AML-193 (cell line): ENCODE measurements around the gene COIL.
A peak's percentile ranks its signal among the peaks of the same experiment; 100 is the strongest.
"Not testable (repeated sequence)": the region's sequence is repeated elsewhere in the genome, so short reads cannot be mapped to it uniquely, and the experiment has no call there.

ENCODE experiments used
- DNase-seq, 2 experiments: peaks; one replicate each; lab custom pipeline; 2025; lab: John Stamatoyannopoulos, UW

Gene COIL, protein sequence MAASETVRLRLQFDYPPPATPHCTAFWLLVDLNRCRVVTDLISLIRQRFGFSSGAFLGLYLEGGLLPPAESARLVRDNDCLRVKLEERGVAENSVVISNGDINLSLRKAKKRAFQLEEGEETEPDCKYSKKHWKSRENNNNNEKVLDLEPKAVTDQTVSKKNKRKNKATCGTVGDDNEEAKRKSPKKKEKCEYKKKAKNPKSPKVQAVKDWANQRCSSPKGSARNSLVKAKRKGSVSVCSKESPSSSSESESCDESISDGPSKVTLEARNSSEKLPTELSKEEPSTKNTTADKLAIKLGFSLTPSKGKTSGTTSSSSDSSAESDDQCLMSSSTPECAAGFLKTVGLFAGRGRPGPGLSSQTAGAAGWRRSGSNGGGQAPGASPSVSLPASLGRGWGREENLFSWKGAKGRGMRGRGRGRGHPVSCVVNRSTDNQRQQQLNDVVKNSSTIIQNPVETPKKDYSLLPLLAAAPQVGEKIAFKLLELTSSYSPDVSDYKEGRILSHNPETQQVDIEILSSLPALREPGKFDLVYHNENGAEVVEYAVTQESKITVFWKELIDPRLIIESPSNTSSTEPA

DNA sequence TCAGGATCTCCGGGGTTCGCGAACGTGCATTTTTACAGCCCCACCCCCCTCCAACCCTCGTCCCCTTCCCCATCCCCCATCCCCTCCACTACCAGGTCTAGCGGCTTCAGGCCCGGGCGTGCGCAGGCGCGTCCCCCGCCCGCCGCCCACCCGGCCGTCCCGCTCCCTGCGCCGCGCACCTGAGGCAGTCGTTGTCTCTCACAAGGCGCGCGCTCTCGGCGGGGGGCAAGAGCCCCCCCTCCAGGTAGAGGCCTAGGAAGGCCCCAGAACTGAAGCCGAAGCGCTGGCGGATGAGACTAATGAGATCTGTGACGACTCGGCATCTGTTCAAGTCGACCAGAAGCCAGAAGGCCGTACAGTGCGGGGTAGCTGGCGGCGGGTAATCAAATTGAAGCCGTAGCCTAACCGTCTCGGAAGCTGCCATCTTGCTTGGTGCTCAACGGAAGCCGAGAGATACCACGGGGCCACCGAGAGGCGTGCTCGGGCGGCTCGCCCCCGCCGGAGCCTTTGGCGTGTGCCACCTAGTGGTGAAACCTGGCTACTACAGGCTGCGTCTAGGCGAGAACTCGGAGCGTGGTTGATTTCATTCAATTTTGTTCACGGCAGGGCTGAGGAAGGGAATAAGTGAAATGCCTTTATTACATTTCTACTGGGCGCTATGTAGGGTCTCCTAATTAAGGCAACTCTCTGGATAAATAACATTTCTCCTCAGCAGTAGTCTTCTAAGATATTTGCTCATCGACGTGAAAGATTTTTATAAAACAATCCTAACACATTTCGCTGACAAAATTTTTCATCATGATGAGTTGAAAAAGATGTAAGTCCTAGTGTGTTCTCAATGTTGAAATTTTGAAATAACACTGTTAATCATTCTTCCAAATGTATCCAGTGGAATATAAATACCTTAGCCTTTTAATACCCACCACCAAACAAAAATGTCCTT is at the start of gene COIL:
COIL (minus strand) TSS at position 455 of the 943 bp plus-strand sequence; CDS start at position 424, 31 bp downstream.
- peak; percentile 89 to 92 for DNase-seq

DNA sequence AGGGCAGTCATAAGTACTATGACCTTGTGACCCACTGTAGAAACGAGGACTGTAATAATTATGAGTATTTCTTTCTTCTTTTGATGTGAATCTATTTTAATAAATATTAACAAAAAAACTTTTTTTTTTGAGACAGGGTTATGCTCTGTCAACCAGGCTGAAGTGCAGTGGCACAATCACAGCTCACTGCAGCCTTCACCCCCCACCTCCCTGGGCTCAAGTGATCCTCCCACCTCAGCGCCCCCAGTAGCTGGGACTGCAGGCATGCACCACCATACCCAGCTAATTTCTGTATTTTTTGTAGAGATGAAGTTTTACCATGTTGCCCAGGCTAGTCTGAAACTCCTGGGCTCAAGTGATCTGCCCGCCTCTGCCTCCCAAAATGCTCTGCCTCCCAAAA is 49.6 kb upstream of the COIL start:
- no peak for DNase-seq

DNA sequence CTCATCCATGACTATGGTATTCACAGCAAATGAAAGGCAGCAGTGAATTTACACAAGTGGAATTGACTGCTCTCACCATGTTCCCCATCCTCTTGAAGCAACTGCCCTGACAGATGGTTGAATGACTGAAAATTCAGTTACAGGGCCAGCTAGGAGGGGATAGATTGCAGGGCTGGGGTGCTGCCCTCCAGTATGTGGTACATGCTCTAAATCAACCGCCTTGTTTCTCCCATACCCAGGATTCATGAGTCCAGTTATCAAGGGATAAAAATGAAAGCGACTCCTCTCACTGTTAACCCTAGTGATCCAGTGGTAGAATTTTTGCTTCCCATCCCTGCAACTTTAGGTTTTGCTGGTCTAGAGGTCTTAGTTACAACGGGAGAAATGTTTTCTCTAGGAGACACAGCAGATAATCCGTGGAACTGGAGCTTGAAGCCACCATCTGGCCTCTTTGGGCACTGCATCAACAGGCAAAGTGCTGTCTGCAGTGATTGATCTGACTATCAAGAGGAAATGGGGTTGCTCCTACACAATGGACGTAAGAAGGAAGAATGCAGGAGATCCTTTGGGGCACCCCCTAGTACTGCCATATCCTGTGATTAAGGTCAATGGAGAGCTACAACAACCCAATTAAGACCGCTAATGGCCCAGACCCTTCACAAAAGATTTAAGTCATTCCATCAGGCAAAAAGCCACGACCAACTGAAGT is 49.0 kb upstream of the COIL start:
- DNase-seq: peak; percentile 76 to 86

DNA sequence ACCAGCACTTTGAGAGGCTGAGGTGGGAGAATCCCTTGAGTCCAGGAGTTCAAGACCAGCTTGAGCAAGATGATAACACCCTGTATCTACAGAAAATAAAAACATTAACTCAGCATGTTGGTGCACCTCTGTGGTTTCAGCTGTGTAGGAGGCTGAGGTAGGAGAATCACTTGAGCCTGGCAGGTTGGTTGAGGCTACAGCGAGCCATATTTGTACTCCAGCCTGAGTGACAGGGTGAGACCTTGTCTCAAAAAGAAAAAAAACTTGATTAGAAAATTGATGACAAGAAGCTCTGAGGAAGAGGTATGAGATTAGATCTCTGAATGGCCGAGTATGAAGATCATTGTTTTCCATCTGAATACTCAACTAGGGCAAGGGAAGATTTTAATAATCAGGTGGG is 48.1 kb upstream of the COIL start:
- DNase-seq: no peak

GRCh38 chr17:57006040-57006439 is 45.2 kb upstream of the COIL start:
- DNase-seq: peak in 1 of 2 experiments; percentile 8

DNA sequence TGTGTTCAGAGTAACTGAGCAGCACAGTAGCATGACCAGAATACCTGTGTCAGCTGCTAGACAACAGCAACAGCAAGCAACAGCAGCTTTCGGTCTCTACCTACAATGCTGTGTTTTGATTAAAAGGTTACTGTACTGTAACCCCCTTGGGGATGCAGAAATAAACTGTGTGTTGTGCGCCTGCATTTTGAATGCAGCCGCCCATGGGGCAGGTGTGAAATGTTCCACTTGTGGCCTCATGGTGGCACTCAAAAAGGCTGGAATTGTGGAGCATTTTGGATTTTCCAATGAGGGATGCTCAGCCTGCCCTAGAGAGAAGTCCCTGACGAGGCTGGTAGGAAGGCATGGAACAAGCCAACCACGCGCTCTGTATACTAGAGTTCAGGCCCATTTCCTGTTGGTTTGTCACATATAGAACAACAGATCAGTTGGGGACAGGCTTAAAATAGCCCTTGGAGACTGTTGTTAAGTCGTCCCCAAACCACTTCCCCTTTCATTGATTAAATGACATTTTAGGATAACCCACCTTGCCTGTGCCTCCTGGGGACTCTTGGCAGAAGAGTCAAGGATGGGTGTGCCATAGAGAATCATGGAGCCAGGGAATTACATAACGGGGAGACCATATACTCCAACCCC is 44.2 kb upstream of the COIL start:
- peak; percentile 47 to 58 for DNase-seq

- DNase-seq: no peak
Measured at GRCh38 chr17:57002904-57003303, 42.1 kb upstream of the COIL start.

DNA sequence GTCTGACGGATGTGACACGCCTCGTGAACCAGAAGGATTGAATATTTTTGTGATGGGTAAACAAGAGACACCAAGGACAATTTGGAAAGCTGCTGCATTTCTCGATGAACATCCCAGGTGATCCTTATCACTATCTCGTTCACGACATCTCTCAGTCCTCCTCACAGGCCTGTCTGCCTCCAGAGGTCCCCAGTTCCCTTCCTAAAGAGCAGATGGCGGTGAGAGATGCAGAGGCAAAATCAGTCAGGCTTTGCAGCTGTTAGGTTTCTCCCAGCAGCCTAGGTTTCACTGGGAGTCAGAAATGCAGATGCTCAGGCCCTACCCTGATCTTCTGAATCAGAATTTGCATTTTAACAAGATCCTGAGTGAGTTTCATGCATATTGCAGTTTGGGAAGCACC is 40.7 kb upstream of the COIL start:
- DNase-seq: no peak

DNA sequence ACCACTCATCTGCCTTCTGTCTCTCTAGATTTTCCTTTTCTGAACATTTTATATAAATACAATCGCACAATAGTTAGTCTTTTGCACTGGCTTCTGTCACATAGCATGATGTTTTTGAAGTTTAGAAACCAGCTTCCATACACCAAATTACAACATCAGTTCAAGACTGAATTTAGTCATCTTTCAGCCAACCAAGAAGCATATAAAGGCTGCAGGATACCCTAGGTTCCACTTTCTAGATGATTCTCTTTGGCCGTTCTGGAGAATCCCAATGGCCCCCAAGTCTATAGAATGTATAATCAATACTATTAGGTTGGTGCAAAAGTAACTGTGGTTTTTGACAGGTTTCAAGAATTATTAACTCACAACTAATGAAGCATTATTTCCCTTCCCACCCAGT is 36.5 kb upstream of the COIL start:
- no peak for DNase-seq

DNA sequence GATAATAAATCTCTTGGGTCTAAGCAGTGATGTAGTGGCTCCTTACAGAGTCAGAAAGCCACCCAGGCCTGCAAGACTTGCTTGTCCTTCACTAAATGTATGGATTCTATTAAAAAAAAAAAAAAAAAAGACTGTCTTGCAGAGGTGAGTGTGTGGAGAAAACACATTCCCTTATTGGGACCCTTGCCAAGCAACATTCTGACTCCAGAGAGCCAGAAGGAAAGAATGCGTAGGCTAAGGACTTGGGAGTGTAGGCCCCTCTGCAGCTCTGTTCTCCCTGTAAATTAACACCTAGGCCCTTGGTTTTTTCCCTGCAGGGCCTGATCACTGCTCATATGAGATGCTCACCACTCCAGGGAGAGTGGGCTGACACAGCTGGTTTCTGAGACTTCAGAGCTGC is 34.9 kb upstream of the COIL start:
- no peak for DNase-seq

DNA sequence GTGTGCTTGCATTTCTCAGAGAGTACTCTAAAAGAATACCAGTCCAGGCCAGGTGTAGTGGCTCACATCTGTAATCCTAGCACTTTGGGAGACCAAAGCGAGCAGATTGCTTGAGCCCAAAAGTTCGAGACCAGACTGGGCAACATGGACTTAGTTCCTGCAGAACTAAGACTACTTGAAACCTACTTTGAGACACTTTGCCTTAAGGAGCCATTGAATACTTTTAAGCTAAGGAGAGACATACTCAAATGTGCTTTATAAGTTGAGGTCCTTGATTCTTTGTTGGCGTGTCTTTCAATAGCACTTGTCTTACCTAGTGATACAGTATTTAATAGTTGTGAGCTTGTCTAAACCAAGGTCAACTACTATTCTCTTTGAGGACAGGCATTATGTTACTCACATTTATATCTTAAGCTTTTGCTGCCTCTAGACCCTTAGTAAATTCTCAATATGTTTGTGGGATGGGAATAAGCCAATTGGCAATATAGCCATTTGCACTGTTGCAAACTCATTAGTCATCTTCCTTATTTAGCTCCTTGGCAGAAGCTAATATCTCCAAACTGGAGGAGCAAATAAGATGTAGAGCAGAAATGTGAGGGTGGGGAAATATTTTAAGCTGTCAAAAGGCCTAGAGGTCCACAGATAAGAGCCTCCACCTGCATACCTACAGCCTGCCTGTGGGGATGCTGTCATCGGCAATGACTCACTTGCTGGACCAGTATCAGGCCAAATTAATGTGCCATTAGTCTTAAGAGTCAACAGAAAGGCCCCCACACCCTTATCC is 33.4 kb upstream of the COIL start:
- no peak for DNase-seq

- no peak for DNase-seq
Measured at GRCh38 chr17:56992364-56992763, 31.5 kb upstream of the COIL start.

- DNase-seq: no peak
Measured at GRCh38 chr17:56988901-56989572, 28.2 kb upstream of the COIL start.

GRCh38 chr17:56987283-56987834 is 26.5 kb upstream of the COIL start:
- DNase-seq: no peak

GRCh38 chr17:56985371-56986162 is 24.7 kb upstream of the COIL start:
- peak; percentile 95 to 96 for DNase-seq

DNA sequence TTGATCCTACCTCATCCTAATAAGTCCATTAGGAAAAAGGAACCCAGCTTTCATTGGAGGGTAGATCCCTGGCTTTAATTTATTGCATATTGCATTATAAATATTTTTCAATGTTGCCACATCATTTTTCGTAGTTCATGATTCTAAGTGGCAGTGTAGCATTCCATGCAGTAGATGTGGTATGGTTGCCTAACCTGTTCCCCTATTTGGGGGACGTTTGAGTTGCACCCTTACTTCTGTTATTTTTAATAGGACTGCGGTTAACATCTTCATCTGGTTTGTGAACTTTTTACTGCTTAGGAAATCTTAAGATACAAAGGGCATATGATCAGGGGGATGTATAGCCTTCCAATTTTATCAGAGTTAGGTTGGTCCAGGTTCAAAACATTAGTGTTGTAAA is 22.5 kb upstream of the COIL start:
- DNase-seq: peak; percentile 94 to 97

DNA sequence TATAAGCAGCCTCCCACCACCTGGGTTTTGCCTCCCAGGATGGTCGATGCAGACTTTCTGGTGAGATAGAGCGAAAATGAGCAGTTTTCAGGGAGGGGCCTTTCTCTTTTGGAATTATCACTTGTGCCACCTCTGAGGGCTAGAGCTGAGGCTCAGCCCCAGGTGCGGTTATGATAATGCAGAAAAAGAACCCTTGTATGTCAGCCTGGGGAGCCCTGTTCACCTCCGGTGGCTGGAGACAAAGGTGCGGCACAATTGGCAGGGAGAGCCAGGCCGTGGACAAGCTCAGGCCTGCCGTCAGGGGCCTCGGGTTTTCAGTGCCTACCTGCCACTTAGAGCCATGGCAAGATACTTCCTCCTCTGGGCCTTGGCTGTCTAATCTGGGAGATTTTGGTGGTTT is 21.5 kb upstream of the COIL start:
- no peak for DNase-seq

DNA sequence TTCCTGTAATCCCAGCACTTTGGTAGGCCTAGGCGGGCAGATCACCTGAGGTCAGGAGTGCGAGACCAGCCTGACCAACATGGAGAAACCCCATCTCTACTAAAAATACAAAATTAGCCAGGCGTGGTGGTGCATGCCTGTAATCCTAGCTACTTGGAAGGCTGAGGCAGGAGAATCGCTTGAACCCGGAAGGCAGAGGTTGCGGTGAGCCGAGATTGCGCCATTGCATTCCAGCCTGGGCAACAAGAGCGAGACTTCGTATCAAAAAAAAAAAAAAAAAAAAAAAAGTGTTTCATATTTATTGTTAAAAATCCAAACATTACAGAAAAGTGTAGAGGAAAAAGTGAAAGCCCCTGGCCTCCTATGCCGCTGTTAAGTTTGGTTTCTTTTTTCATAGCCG is 19.7 kb upstream of the COIL start:
- not testable (repeated sequence) for DNase-seq

GRCh38 chr17:56979091-56979480 is 18.2 kb upstream of the COIL start:
- DNase-seq: peak in 1 of 2 experiments; percentile 14
